WTC11 (cell line): ENCODE results near the gene FADD. TPM values are rescaled to one million over a fixed set of nuclear protein-coding genes. Genes with fewer than 3 reads are reported as not detected.
A peak's percentile ranks its signal among the peaks of the same experiment; 100 is the strongest.

Experiments used
- ATAC-seq: fragments of 200-7000 bp; cut with Tn5 transposase; 2 replicates; pipeline ENCODE4 v1.10.0; 2021; ENCODE audit warnings: mild to moderate bottlenecking, moderate library complexity
- CTCF ChIA-PET: fragments of 300-600 bp; sonication (Branson Sonifier 250); formaldehyde crosslinking; loops from one replicate; lab custom pipeline; 2021; ENCODE audit warnings: antibody characterized with exemption; lab: Charles Lee
- POLR2A ChIA-PET: fragments of 350-600 bp; sonication (Branson Sonifier 250); formaldehyde crosslinking; loops from one replicate; lab custom pipeline; 2021; ENCODE audit warnings: antibody characterized with exemption; lab: Charles Lee
- DNase-seq: peaks from one replicate; pipeline ENCODE4 v3.0.0; 2021; ENCODE audit warnings: low spot score
- H3K27ac Mint-ChIP-seq: 2 replicates; pipeline ENCODE4 v1.8.0; 2021; ENCODE audit warnings: mixed read lengths
- H3K27me3 Mint-ChIP-seq: 2 replicates; pipeline ENCODE4 v1.8.0; 2021; ENCODE audit warnings: low read depth, mild to moderate bottlenecking, moderate library complexity, mixed read lengths
- H3K36me3 Mint-ChIP-seq: 2 replicates; pipeline ENCODE4 v1.8.0; 2021; ENCODE audit warnings: mixed read lengths
- H3K4me1 Mint-ChIP-seq: 2 replicates; pipeline ENCODE4 v1.8.0; 2022; ENCODE audit warnings: mixed read lengths
- H3K4me3 Mint-ChIP-seq: 2 replicates; pipeline ENCODE4 v1.8.0; 2021; ENCODE audit warnings: mild to moderate bottlenecking, moderate library complexity, mixed read lengths
- H3K9me3 Mint-ChIP-seq: 2 replicates; pipeline ENCODE4 v1.8.0; 2021; ENCODE audit warnings: mixed read lengths
- ATF2 ChIP-seq: sonication (generic); formaldehyde crosslinking; IDR thresholded peaks from 2 replicates; pipeline ENCODE4 v1.8.1; 2022; ENCODE audit warnings: low read depth, missing genetic modification reagents, borderline replicate concordance
- ATF3 ChIP-seq: sonication (generic); formaldehyde crosslinking; conservative IDR thresholded peaks from 2 replicates; pipeline ENCODE4 v1.8.1; 2022; ENCODE audit warnings: mild to moderate bottlenecking, missing genetic modification reagents
- ATF6 ChIP-seq: sonication (generic); formaldehyde crosslinking; IDR thresholded peaks from 2 replicates; pipeline ENCODE4 v1.8.1; 2023; ENCODE audit warnings: mild to moderate bottlenecking, missing genetic modification reagents
- FOXK1 ChIP-seq: sonication (generic); formaldehyde crosslinking; IDR thresholded peaks from 2 replicates; pipeline ENCODE4 v1.8.0; 2022; ENCODE audit warnings: mild to moderate bottlenecking, moderate library complexity, missing genetic modification reagents
- RORB ChIP-seq: fragments of 250-450 bp; sonication (Bioruptor Pico); IDR thresholded peaks from 2 replicates; pipeline ENCODE4 v1.9.0; 2021; ENCODE audit warnings: mild to moderate bottlenecking
- SMAD3 ChIP-seq: sonication (generic); formaldehyde crosslinking; IDR thresholded peaks from 2 replicates; pipeline ENCODE4 v1.8.0; 2022; ENCODE audit warnings: missing genetic modification reagents, mild to moderate bottlenecking, borderline replicate concordance
- TEAD4 ChIP-seq: sonication (generic); formaldehyde crosslinking; IDR thresholded peaks from 2 replicates; pipeline ENCODE4 v1.8.0; 2022; ENCODE audit warnings: mild to moderate bottlenecking, missing genetic modification reagents
- ZBTB21 ChIP-seq: sonication (generic); formaldehyde crosslinking; IDR thresholded peaks from 2 replicates; pipeline ENCODE4 v1.8.1; 2023; ENCODE audit warnings: mild to moderate bottlenecking, missing genetic modification reagents, borderline replicate concordance
- ZNF281 ChIP-seq: sonication (generic); formaldehyde crosslinking; IDR thresholded peaks from 2 replicates; pipeline ENCODE4 v1.8.0; 2023; ENCODE audit warnings: mild to moderate bottlenecking, missing genetic modification reagents
- total RNA-seq: library from RNA; stranded (reverse); gene quantifications from 3 replicates; pipeline ENCODE4 v1.2.3, GENCODE V29; 2021
- TF ChIP-seq, protein P1 (sequence below): sonication (generic); formaldehyde crosslinking; IDR thresholded peaks from 2 replicates; pipeline ENCODE4 v1.8.0; 2022; ENCODE audit warnings: mild to moderate bottlenecking, missing genetic modification reagents
- TF ChIP-seq, protein P2 (sequence below): sonication (generic); formaldehyde crosslinking; IDR thresholded peaks from 2 replicates; pipeline ENCODE4 v1.8.1; 2023; ENCODE audit warnings: mild to moderate bottlenecking, missing genetic modification reagents
- TF ChIP-seq, protein P3 (sequence below): sonication (generic); formaldehyde crosslinking; IDR thresholded peaks from 2 replicates; pipeline ENCODE4 v1.8.0; 2022; ENCODE audit warnings: missing genetic modification reagents

FADD gene
- total RNA-seq, 1 experiment from 2014 or later: 49.0 TPM

DNA sequence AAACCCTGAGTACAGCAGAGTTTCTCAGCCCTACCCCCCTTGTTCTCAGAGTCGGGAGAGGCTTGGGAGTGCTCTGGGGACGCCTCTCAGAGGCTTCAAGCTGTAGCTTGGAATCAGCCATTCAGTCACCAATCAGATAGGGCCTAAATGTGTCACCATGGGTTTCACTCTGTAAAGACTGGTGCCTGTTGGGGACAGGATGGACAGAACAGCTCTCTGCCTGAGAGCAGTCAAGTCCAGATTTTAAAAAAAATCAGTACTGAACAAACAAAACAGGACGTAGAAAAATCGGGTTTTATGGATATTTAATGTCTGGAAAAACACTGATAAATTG, 1.3 kb downstream of the FADD start (continued):
- TF ChIP-seq, protein P1, sequence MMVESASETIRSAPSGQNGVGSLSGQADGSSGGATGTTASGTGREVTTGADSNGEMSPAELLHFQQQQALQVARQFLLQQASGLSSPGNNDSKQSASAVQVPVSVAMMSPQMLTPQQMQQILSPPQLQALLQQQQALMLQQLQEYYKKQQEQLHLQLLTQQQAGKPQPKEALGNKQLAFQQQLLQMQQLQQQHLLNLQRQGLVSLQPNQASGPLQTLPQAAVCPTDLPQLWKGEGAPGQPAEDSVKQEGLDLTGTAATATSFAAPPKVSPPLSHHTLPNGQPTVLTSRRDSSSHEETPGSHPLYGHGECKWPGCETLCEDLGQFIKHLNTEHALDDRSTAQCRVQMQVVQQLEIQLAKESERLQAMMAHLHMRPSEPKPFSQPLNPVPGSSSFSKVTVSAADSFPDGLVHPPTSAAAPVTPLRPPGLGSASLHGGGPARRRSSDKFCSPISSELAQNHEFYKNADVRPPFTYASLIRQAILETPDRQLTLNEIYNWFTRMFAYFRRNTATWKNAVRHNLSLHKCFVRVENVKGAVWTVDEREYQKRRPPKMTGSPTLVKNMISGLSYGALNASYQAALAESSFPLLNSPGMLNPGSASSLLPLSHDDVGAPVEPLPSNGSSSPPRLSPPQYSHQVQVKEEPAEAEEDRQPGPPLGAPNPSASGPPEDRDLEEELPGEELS (CRISPR knock-in tag): no peak
- no peak for TF ChIP-seq FOXK1 (CRISPR knock-in tag)

DNA sequence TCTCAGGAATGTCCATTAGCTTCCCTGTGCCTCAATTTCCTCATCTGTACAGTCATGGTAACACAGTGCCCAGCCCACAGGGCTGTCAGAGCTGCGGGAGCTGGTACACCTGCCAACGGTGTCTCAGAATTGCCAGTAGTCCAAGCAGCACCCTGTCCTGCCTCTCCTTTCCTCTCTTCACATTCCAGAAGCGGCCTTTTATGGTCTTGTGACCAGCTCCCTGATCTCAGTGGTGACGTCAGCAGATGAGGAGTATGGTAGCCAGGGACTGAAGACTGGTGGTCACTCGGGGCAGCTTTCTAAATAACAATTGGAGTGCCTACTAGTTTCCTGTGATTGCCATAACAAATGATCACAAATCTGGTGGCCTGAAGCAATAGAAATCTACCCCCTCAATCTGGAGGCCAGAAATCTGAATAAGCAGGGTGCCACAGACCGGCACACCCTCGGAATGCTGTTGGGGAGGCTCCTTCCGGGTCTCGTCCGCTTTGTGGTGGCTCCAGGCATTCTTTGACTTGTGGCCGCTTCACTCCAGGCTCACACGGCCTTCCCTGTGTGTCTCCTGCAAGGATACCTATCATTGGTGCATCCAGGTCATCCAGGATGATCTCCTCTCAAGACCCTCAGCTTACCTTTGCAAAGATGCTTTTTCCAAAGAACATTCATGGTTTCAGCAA, 2.1 kb downstream of the FADD start:
- H3K27ac Mint-ChIP-seq: peak overlapping the region; percentile 92
- ChIA-PET POLR2A (no interaction called here), CTCF (interaction anchor here (2.3 kb wide), 1 partner anchor 286 kb away, joined by 10 read pairs; no protein-coding TSS in a partner anchor)
- peaks cover 4% of the 10 kb centered on the region; the same call in 1 of the 2 replicates for H3K9me3 Mint-ChIP-seq
- ATAC-seq (no peak), DNase-seq (no peak)
- H3K4me3 Mint-ChIP-seq: peak overlapping the region; percentile 88
- 0 out of 2 replicates have a peak, but pooled peaks cover 2% of the 10 kb centered on the region for H3K27me3 Mint-ChIP-seq
- H3K36me3 Mint-ChIP-seq: peaks cover 43% of the 10 kb centered on the region
- no peak for TF ChIP-seq FOXK1 (CRISPR knock-in tag)
- TF ChIP-seq, protein P2, sequence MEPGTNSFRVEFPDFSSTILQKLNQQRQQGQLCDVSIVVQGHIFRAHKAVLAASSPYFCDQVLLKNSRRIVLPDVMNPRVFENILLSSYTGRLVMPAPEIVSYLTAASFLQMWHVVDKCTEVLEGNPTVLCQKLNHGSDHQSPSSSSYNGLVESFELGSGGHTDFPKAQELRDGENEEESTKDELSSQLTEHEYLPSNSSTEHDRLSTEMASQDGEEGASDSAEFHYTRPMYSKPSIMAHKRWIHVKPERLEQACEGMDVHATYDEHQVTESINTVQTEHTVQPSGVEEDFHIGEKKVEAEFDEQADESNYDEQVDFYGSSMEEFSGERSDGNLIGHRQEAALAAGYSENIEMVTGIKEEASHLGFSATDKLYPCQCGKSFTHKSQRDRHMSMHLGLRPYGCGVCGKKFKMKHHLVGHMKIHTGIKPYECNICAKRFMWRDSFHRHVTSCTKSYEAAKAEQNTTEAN (CRISPR knock-in tag): no peak
- TF ChIP-seq ATF6: no peak
- H3K4me1 Mint-ChIP-seq: peaks cover 66% of the 10 kb centered on the region

DNA sequence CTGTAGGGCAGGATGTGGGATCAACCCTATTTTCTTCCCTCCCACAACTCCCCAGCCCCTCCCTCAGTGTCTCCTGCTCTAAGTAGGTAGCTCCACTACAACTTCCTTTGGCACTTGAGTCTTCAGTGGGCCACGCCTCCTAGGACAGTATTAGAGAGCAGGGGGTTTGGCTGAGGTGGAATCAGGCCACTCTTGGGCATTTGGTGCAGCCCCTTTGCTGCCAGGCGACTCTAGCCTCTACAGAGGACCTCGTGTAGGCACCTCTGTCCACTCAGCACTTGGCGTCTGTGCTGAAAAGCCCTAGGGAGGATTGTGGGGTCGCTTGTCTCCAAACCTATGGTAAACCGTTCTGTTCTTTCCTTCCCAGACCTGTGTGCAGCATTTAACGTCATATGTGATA, 2.7 kb downstream of the FADD start:
- TF ChIP-seq ZBTB21: no peak
- TF ChIP-seq, protein P3, sequence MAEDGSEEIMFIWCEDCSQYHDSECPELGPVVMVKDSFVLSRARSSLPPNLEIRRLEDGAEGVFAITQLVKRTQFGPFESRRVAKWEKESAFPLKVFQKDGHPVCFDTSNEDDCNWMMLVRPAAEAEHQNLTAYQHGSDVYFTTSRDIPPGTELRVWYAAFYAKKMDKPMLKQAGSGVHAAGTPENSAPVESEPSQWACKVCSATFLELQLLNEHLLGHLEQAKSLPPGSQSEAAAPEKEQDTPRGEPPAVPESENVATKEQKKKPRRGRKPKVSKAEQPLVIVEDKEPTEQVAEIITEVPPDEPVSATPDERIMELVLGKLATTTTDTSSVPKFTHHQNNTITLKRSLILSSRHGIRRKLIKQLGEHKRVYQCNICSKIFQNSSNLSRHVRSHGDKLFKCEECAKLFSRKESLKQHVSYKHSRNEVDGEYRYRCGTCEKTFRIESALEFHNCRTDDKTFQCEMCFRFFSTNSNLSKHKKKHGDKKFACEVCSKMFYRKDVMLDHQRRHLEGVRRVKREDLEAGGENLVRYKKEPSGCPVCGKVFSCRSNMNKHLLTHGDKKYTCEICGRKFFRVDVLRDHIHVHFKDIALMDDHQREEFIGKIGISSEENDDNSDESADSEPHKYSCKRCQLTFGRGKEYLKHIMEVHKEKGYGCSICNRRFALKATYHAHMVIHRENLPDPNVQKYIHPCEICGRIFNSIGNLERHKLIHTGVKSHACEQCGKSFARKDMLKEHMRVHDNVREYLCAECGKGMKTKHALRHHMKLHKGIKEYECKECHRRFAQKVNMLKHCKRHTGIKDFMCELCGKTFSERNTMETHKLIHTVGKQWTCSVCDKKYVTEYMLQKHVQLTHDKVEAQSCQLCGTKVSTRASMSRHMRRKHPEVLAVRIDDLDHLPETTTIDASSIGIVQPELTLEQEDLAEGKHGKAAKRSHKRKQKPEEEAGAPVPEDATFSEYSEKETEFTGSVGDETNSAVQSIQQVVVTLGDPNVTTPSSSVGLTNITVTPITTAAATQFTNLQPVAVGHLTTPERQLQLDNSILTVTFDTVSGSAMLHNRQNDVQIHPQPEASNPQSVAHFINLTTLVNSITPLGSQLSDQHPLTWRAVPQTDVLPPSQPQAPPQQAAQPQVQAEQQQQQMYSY (CRISPR knock-in tag): no peak
- CTCF ChIA-PET: no interaction called here
- no peaks in the 10 kb centered on the region for H3K27me3 Mint-ChIP-seq
- peak overlapping the region; percentile 88 for H3K4me3 Mint-ChIP-seq
- POLR2A ChIA-PET: no interaction called here
- H3K36me3 Mint-ChIP-seq: peaks cover 43% of the 10 kb centered on the region
- DNase-seq: no peak
- no peak for ATAC-seq
- no peaks in the 10 kb centered on the region for H3K9me3 Mint-ChIP-seq
- H3K4me1 Mint-ChIP-seq: peaks cover 71% of the 10 kb centered on the region
- peak overlapping the region; percentile 92 for H3K27ac Mint-ChIP-seq

- Mint-ChIP-seq H3K9me3 (no peaks in the 10 kb centered on the region), H3K4me3 (peak overlapping the region; percentile 88), H3K27me3 (no peaks in the 10 kb centered on the region), H3K27ac (peak overlapping the region; percentile 92), H3K4me1 (peaks cover 71% of the 10 kb centered on the region), H3K36me3 (peaks cover 43% of the 10 kb centered on the region)
- CTCF ChIA-PET: interaction anchor here (0.6 kb wide), 1 partner anchor 505 kb away, joined by 3 read pairs; no protein-coding TSS in a partner anchor
- DNase-seq (no peak), ATAC-seq (no peak)
- POLR2A ChIA-PET: no interaction called here
- TF ChIP-seq ATF2 (CRISPR knock-in tag): no peak
- no peak for TF ChIP-seq ATF3 (CRISPR knock-in tag)
- no peak for TF ChIP-seq SMAD3 (CRISPR knock-in tag)
- TF ChIP-seq RORB (CRISPR knock-in tag): no peak
- TF ChIP-seq TEAD4 (CRISPR knock-in tag): no peak
- TF ChIP-seq ZNF281 (CRISPR knock-in tag): no peak
Observed at GRCh38 chr11:70206226-70206981, 3.3 kb downstream of the FADD start.
